GM12874 (cell line): ENCODE measurements around the gene ZNF587B.

Source experiments
- TF ChIP-seq, protein P1 (sequence below): IDR thresholded peaks from 2 replicates; pipeline ENCODE4 v1.5.1; 2011; ENCODE audit warnings: low read depth, mild to moderate bottlenecking, control low read depth, low read length, moderate library complexity; ENCODE audit not compliant: insufficient read depth

The ZNF587B gene

DNA sequence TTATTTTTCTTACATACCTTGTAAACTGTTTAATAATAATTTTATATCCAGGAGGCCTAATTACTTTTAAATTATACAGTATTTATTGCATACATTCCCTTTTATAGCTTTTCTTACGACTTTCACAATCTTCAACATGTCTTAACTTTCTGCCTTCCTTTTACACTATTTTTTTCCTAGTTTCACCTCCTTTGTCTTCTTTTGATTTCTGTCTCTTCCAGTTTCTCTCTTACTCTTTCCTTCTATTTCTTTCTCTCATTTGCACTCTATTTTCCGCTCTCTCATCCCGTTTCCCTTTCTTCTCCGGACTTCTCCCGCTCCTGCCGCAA is 26.9 kb upstream of the ZNF587B start:
- TF ChIP-seq, protein P1, sequence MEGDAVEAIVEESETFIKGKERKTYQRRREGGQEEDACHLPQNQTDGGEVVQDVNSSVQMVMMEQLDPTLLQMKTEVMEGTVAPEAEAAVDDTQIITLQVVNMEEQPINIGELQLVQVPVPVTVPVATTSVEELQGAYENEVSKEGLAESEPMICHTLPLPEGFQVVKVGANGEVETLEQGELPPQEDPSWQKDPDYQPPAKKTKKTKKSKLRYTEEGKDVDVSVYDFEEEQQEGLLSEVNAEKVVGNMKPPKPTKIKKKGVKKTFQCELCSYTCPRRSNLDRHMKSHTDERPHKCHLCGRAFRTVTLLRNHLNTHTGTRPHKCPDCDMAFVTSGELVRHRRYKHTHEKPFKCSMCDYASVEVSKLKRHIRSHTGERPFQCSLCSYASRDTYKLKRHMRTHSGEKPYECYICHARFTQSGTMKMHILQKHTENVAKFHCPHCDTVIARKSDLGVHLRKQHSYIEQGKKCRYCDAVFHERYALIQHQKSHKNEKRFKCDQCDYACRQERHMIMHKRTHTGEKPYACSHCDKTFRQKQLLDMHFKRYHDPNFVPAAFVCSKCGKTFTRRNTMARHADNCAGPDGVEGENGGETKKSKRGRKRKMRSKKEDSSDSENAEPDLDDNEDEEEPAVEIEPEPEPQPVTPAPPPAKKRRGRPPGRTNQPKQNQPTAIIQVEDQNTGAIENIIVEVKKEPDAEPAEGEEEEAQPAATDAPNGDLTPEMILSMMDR = no peak

GRCh38 chr19:57803594-57804325 is 26.3 kb upstream of the ZNF587B start:
- TF ChIP-seq, protein P1 = no peak

- TF ChIP-seq, protein P1 = no peak
Observed at GRCh38 chr19:57807541-57807940, 22.6 kb upstream of the ZNF587B start.

GRCh38 chr19:57812226-57812625 is 17.9 kb upstream of the ZNF587B start:
- TF ChIP-seq, protein P1 = no peak

- TF ChIP-seq, protein P1 = no peak
Observed at GRCh38 chr19:57813919-57814504, 16.1 kb upstream of the ZNF587B start.

- TF ChIP-seq, protein P1 = no peak
Observed at GRCh38 chr19:57814505-57815246, 15.4 kb upstream of the ZNF587B start, which contains the start of gene ZNF552. Gene ZNF552, minus strand, starts transcription at chr19:57814913. Its CDS starts 170 bp downstream, at chr19:57814743.
